Measurements from ENCODE around the gene NHSL2.
A peak's percentile ranks its signal among the peaks of the same experiment; 100 is the strongest.
"Not testable (repeated sequence)": the region's sequence is repeated elsewhere in the genome, so short reads cannot be mapped to it uniquely, and the experiment has no call there.

NHSL2 gene

DNA sequence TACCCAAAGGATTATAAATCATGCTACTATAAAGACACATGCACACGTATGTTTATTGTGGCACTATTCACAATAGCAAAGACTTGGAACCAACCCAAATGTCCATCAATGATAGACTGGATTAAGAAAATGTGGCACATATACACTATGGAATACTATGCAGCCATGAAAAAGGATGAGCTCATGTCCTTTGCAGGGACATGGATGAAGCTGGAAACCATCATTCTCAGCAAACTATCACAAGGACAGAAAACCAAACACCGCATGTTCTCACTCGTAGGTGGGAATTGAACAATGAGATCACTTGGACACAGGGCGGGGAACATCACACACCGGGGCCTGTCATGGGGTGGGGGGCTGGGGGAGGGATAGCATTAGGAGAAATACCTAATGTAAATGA, 265.6 kb downstream of the NHSL2 start:
- not testable (repeated sequence) for DNase-seq (ENCODE audit: low read depth in 2 of 2)

DNA sequence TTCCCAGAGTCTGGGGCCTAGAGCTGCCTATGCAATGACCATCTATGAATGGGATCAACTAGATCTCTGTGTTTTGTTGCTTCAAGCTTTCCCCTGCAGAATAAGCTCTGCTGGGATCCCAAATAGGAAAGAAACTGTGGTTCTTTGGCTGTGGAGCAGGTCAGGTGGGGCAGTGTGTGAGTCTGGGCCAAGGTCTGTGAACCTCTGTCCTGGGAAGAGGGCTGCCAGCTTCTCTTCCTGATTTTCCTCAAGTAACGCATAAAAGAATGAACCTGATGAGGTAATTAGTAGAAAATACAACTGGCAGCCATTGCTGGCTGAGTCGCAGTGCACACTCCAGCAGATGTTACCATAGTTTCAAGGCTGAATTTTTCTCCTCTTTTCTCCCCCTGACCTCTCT, 266.3 kb downstream of the NHSL2 start:
- no peak for DNase-seq (ENCODE audit: low read depth in 2 of 2)

DNA sequence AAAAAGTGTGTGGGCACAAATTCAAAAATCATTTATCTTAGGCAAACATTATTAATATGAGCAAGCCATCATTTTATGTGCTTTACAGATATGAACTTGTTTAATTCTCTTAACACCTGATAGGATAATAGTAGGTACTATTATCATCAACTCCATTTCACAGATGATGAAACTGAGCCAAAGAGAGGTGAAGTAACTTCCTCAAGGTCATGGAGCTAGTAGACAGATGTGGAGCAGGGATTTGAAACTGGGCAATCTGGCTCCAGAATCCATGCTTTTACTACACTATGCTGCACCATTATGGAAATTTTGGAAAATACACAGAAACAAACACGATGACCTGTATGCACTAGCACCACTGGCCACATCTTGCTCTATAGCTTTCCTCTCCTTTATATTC, 269.9 kb downstream of the NHSL2 start:
- DNase-seq (ENCODE audit: low read depth in 2 of 2): no peak

DNA sequence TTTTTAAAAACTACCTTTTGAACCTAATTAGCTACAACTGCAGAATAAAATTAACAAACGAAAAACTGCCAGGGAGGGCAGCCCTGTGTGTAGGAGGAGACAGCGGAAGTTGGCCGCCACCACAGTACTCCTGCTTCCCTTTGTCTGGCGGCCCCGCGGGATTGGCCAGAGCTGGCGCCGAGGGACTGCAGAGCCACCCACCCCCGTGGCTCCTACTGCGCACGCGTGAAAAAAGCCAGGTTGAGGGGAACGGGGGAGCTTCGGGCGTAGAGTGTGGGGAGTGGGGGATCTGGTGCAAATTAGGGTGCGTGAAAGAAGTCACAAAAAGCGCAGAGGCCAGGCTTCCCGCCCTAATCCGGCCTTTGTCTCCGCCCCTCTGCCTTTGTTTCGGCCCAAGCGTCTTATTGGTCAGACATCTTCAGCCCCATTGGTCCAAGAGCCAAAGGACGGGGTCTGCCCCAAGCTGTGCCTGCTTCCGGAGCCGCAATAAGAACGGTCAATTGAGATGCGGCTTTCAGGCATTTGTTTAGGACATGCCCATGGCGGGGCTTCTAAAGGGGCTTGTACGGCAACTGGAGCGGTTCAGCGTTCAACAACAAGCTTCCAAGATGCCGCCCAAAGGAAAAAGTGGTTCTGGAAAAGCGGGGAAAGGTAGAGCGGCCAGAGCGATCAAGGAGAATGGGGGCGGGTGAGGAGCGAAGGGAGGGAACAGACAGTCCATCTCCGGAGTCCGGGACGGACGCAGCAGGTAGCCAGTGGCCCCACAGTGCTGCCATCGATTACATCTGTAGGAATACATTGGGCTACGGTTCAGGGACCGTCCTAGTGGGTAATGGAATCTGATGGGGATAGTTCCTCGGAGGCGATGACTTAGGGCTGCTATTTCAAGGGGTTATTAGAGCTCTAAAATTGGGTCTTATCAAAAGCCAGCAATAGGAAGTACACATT, 270.8 kb downstream of the NHSL2 start, which contains the start of gene PIN4:
Gene PIN4 (plus strand): TSS at position 580 of the 948 bp plus-strand sequence. CDS start 29 bp downstream, at position 609.
- DNase-seq (ENCODE audit: low read depth in 2 of 2): peak; percentile 75 to 76

DNA sequence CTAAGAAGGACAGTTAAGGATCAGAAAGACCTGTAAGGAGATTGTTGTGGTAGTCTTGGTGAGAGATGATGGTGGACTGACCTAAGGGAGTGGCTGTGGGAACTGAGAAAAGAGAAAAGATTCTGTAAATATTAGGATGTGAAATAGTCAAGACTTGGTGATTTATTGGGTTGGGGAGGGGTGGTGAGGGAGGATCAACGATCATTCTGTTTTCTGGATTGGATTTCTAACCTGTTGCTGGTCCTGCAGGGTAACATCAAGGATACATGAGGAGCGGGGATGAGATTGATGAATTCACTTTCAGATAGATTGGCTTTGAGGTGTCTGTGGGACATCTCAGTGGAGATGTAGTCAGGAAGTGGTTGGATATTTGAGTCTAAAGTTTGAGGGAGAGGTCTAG, 272.3 kb downstream of the NHSL2 start:
- DNase-seq (ENCODE audit: low read depth in 2 of 2): no peak

DNA sequence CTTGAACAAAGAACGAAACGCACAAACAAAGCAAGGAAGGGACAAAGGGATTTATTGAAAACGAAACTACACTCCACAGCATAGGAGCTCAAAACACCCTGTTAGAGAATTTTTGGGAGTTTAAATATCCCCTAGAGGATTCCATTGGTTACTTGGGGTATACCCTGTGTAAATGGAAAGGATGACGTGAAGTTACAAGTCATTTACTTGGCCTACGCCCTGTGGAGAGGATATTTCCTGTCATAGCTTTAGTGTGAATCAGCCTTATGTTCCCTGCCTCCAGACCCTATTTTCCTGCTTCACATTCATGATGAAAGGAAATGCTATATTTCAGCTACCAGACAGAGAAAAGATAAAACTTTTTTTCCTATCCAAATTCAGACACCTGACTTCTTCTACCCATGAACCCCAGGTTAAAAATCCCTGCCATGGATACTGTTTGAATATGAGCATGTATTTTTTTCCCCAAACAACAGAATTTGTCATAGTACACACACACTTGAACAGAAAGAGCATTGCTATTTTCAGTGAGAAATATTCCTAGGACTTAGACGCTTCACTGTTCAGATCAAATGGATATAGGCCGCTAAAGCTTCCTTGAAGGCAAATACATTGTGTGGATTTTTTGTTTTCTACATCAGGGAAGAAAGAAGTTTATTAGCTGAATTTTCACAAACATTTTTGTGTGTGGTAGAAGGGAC, 291.3 kb downstream of the NHSL2 start:
- no peak for DNase-seq (ENCODE audit: low read depth in 2 of 2)
